Coronary artery (tissue), 2 donors: ENCODE measurements around the gene DNAJB14.
"Not testable (repeated sequence)": the region's sequence is repeated elsewhere in the genome, so short reads cannot be mapped to it uniquely, and the experiment has no call there.

Experiments used
- DNase-seq: peaks from one replicate; pipeline ENCODE4 v3.0.0-alpha.2; 2017; ENCODE audit warnings: low spot score
- H3K27ac ChIP-seq, 2 donors: fragments of 200-600 bp; sonication (generic); one replicate each; pipeline ENCODE4 v1.5.1; 2016 to 2019
- H3K4me3 ChIP-seq: fragments of 200-600 bp; sonication (generic); 2 replicates; pipeline ENCODE4 v1.5.1; 2016; ENCODE audit warnings: mild to moderate bottlenecking, moderate library complexity
- CTCF ChIP-seq: fragments of 200-600 bp; sonication (generic); IDR thresholded peaks from one replicate; pipeline ENCODE4 v1.5.1; 2019; ENCODE audit warnings: antibody characterized with exemption

The DNAJB14 gene

GRCh38 chr4:99971453-99972111 lies 25.2 kb upstream of the DNAJB14 start:
- no peak for DNase-seq
- no peak for TF ChIP-seq CTCF
- Histone ChIP-seq H3K27ac (no peak overlapping the region), H3K4me3 (no peak overlapping the region)

GRCh38 chr4:99968330-99968729 lies 21.9 kb upstream of the DNAJB14 start:
- Histone ChIP-seq H3K27ac (no peak overlapping the region), H3K4me3 (no peak overlapping the region)
- DNase-seq, result no peak
- TF ChIP-seq CTCF, result no peak

- TF ChIP-seq CTCF, result no peak
- DNase-seq, result no peak
Measured at GRCh38 chr4:99966692-99967091, 20.3 kb upstream of the DNAJB14 start.

GRCh38 chr4:99965674-99966350 lies 19.4 kb upstream of the DNAJB14 start:
- no peak for TF ChIP-seq CTCF
- DNase-seq, result no peak
- H3K4me3 ChIP-seq, result no peak overlapping the region
- H3K27ac ChIP-seq, result no peak overlapping the region

More at GRCh38 chr4:99966692-99967091, 20.3 kb upstream of the DNAJB14 start:
- Histone ChIP-seq H3K4me3 (no peak overlapping the region), H3K27ac (no peak overlapping the region)

- no peak overlapping the region for H3K27ac ChIP-seq
- no peak overlapping the region for H3K4me3 ChIP-seq
- no peak for TF ChIP-seq CTCF
- DNase-seq, result no peak
Measured at GRCh38 chr4:99965173-99965572, 18.8 kb upstream of the DNAJB14 start.

GRCh38 chr4:99961711-99962110 lies 15.3 kb upstream of the DNAJB14 start:
- no peak for DNase-seq
- TF ChIP-seq CTCF, result no peak
- H3K4me3 ChIP-seq, result no peak overlapping the region
- H3K27ac ChIP-seq, result no peak overlapping the region

GRCh38 chr4:99960648-99961047 lies 14.2 kb upstream of the DNAJB14 start:
- no peak for DNase-seq
- no peak for TF ChIP-seq CTCF
- no peak overlapping the region for H3K4me3 ChIP-seq
- H3K27ac ChIP-seq, result no peak overlapping the region

- not testable (repeated sequence) for DNase-seq, H3K4me3 ChIP-seq, H3K27ac ChIP-seq
Measured at GRCh38 chr4:99958207-99958606, 11.8 kb upstream of the DNAJB14 start.
